HepG2 (cell line): ENCODE measurements around the gene MPI. TPM values are rescaled to one million over a fixed set of nuclear protein-coding genes. Genes with fewer than 3 reads are reported as not detected.

Experiments
- GLI4 ChIP-seq: sonication (generic); formaldehyde crosslinking; IDR thresholded peaks from 2 replicates; pipeline ENCODE4 v1.5.1; 2020; ENCODE audit warnings: missing genetic modification reagents, mild to moderate bottlenecking, moderate library complexity, borderline replicate concordance
- GTF2F1 ChIP-seq: fragments of 150-350 bp; IDR thresholded peaks from 2 replicates; pipeline ENCODE4 v1.6.1; 2014; ENCODE audit warnings: low read length
- PATZ1 ChIP-seq: sonication (generic); formaldehyde crosslinking; IDR thresholded peaks from 2 replicates; pipeline ENCODE4 v1.4.0; 2020; ENCODE audit warnings: missing genetic modification reagents
- TBL1XR1 ChIP-seq: fragments of 150-350 bp; IDR thresholded peaks from 2 replicates; pipeline ENCODE4 v1.6.1; 2014; ENCODE audit warnings: borderline replicate concordance, low read length; ENCODE audit not compliant: partially characterized antibody
- TGIF2 ChIP-seq: IDR thresholded peaks from 2 replicates; pipeline ENCODE4 v1.6.1; 2016; ENCODE audit warnings: control low read depth, missing compliant biosample characterization
- polyA plus RNA-seq, 8 experiments: library from polyadenylated mRNA; depleted of rRNA in 3 of 8; stranded (reverse) in 7 of 8; unstranded in 1 of 8; fragments of >200 nt; fragmentation: Illumina TruSeq in 4 of 8; extraction: Trizol in 4 of 8; gene quantifications; 2 replicates each; pipeline versions ENCODE4 v1.2.1 to v1.2.3, GENCODE V29; 2011 to 2016; ENCODE audit warnings: low read depth in 4 of 8, missing spikeins in 1 of 8, mixed read lengths in 1 of 8; ENCODE audit not compliant: insufficient read depth in 1 of 8
- total RNA-seq, 5 experiments: library from RNA; depleted of rRNA; stranded (reverse); fragments of >200 nt; fragmentation: Illumina TruSeq; extraction: Trizol; gene quantifications; 2 replicates each; pipeline ENCODE4 v1.2.3, GENCODE V29; 2016; ENCODE audit warnings: low read depth in 1 of 5
- TF ChIP-seq, protein P1 (sequence below): IDR thresholded peaks from 2 replicates; pipeline ENCODE4 v1.6.1; 2018; ENCODE audit warnings: missing genetic modification reagents, mild to moderate bottlenecking, missing compliant biosample characterization
- TF ChIP-seq, protein P2 (sequence below): sonication (generic); formaldehyde crosslinking; IDR thresholded peaks from 2 replicates; pipeline ENCODE4 v1.8.0; 2022; ENCODE audit warnings: low read depth, missing genetic modification reagents

The MPI gene
- total and polyA plus RNA-seq, 2 of the 13 experiments (the other 11 are each of a cell fraction or from before 2014, with no cell fraction given), result 36.9 to 63.5 TPM

GRCh38 chr15:74873036-74873755 is 16.6 kb upstream of the MPI start, which contains the start of gene SCAMP2 (continued):
- TF ChIP-seq, protein P1, sequence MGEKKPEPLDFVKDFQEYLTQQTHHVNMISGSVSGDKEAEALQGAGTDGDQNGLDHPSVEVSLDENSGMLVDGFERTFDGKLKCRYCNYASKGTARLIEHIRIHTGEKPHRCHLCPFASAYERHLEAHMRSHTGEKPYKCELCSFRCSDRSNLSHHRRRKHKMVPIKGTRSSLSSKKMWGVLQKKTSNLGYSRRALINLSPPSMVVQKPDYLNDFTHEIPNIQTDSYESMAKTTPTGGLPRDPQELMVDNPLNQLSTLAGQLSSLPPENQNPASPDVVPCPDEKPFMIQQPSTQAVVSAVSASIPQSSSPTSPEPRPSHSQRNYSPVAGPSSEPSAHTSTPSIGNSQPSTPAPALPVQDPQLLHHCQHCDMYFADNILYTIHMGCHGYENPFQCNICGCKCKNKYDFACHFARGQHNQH (CRISPR knock-in tag), result peak; percentile 50; the same call in 1 of the 2 replicates
- TF ChIP-seq TBL1XR1 (no peak), GLI4 (CRISPR knock-in tag) (0 out of 2 replicates have a peak, but pooled peaks have one; percentile 19), TGIF2 (peak; percentile 67; the same call in 1 of the 2 replicates), GTF2F1 (no peak), PATZ1 (CRISPR knock-in tag) (peak; percentile 57; the same call in 1 of the 2 replicates)
- TF ChIP-seq, protein P2, sequence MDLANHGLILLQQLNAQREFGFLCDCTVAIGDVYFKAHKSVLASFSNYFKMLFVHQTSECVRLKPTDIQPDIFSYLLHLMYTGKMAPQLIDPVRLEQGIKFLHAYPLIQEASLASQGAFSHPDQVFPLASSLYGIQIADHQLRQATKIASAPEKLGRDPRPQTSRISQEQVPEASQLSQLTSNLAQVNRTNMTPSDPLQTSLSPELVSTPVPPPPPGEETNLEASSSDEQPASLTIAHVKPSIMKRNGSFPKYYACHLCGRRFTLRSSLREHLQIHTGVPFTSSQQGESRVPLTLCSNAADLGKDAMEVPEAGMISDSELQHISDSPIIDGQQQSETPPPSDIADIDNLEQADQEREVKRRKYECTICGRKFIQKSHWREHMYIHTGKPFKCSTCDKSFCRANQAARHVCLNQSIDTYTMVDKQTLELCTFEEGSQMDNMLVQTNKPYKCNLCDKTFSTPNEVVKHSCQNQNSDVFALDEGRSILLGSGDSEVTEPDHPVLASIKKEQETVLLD (CRISPR knock-in tag), result no peak
- TF ChIP-seq, all 625 proteins: peak for 164
